ENCODE measurements around the gene VEGFC. TPM values are rescaled to one million over a fixed set of nuclear protein-coding genes. Genes with fewer than 3 reads are reported as not detected.
A peak's percentile ranks its signal among the peaks of the same experiment; 100 is the strongest.

Gene VEGFC, protein sequence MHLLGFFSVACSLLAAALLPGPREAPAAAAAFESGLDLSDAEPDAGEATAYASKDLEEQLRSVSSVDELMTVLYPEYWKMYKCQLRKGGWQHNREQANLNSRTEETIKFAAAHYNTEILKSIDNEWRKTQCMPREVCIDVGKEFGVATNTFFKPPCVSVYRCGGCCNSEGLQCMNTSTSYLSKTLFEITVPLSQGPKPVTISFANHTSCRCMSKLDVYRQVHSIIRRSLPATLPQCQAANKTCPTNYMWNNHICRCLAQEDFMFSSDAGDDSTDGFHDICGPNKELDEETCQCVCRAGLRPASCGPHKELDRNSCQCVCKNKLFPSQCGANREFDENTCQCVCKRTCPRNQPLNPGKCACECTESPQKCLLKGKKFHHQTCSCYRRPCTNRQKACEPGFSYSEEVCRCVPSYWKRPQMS
- total RNA-seq, result 10 to 100 TPM; 11.6 to 25.4 TPM
- long read RNA-seq, donor 1, partial matches to known transcripts, result 0 of 4 reads
- long read RNA-seq, donor 1, other reads (novel, unspliced or antisense), result 1 of 4 reads
- long read RNA-seq, donor 2, partial matches to known transcripts, result 5 of 8 reads
- long read RNA-seq, donor 2, other reads (novel, unspliced or antisense), result 2 of 8 reads

- intact Hi-C loops (cut with DNase I), result loop anchor here in 1 of 2 donors (10.0 kb wide), 1 partner anchor 252 kb away; no protein-coding TSS in a partner anchor
- DNase-seq (ENCODE audit: low spot score), result peak; percentile 79
These were observed at the start of gene VEGFC for GRCh38 chr4:176792326-176793059. VEGFC (minus strand) TSS chr4:176792922; CDS start chr4:176792311, 611 bp downstream.

- intact Hi-C loops (cut with DNase I), result no loop called here
- no peak for DNase-seq (ENCODE audit: low spot score)
These were observed 49.0 kb upstream of the VEGFC start for GRCh38 chr4:176841711-176842112.

DNA sequence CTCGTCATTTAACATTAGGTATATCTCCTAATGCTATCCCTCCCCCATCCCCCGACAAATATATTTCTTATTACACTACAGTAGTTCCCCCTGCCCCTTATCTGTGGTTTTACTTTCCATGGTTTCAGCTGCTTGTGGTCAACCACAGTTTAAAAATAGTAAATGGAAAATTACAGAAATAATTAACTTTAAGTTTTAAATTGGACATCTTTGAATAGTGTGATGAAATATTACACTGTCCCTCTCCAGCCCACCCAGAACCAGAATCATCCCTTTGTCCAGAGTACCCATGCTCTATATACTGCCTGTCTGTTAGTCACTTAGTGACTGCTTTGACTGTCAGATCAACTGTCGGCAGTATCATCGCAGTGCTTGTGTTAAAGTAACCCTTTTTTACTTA lies 47.4 kb upstream of the VEGFC start:
- no peak for DNase-seq (ENCODE audit: low spot score)
- intact Hi-C loops (cut with DNase I), result no loop called here

GRCh38 chr4:176839656-176840055 lies 46.9 kb upstream of the VEGFC start:
- intact Hi-C loops (cut with DNase I), result no loop called here
- DNase-seq (ENCODE audit: low spot score), result no peak

DNA sequence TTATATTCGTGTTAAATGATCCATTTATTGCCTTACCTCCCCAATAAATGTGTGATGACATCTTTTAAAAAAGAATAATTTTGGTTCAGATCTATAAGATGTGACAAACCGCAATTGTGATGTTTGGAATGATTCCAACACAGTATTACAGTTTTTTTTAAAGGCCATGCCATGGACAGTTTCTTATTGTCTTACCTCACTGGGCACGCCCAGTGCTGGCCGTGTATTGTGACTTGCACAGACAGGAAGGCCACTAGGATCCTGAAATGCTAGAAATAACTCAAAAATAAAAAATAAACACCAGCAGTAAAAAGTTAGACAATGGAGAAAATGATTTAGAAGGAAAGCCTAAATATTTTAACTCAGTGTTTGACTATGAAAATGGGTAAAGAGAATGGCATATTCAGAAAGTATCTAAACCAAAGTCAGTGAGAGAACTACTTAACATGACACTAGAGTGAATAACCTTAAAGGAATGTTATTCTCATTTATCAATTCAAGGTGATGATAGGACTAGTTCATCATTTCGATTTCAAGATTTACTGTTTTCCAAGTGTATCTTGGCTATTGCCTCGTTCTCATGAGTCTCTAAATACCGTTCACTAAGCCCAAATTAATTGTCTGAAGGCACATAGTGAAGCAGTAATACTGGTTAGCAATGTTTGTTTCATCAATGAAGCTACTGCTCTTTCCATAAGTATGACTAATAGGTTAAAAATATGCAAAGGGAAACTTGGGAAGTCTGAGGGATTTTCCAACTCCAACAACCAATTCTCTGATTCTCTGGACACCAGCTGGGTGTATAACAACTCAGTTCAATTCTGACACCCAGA lies 46.1 kb upstream of the VEGFC start:
- DNase-seq (ENCODE audit: low spot score), result no peak
- intact Hi-C loops (cut with DNase I), result no loop called here

DNA sequence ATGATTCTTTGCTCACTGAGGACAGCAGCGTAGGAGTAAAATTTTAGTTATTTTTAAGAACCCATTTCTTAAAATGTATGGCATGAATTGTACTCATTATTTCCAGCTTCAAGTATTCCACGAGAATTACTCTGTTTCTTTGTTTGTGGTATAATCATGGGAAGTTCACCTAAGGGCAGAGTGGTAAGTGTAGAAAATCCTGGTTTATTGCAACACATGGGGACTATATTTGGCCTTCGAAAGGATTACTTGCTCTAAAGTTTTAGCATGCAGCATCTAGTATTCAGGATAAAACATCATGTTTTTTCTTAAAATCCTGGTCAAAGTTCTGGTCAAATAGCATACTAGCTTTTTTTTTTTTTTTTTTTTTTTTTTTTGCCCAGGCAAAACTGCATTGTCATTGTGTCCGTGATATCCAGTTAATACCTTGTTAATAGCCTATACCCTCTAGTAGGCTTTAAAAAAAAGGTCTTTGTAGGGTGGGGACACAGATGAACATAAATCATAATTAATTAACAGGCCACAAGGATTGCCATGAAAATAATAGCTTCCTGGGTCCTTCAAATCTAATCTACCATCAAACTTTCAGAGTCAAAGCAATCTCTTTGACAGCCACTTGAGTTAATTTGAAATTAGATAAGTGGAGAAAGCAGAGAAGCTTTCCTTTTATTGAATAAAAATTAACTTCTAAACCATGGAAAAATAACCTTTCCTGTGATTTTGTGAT lies 44.6 kb upstream of the VEGFC start:
- intact Hi-C loops (cut with DNase I), result no loop called here
- no peak for DNase-seq (ENCODE audit: low spot score)

DNA sequence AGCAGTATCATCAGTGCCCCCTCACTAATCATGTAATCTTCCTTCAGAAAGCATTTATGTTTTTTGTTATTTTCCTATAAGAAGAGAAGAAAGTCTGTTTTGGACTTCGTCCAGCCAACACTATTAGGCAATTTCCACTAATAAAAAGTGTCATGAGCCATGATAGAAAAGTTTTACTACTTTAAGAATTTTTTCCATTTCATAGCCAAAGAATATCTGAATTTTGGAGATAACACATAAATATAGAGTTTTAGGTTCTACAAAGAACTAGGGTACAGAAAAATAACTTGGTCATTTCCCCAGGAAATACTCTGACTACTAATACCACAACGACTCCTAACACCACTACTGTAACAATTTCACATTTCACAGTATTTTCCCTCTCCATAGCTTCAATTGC lies 41.8 kb upstream of the VEGFC start:
- intact Hi-C loops (cut with DNase I), result no loop called here
- no peak for DNase-seq (ENCODE audit: low spot score)

DNA sequence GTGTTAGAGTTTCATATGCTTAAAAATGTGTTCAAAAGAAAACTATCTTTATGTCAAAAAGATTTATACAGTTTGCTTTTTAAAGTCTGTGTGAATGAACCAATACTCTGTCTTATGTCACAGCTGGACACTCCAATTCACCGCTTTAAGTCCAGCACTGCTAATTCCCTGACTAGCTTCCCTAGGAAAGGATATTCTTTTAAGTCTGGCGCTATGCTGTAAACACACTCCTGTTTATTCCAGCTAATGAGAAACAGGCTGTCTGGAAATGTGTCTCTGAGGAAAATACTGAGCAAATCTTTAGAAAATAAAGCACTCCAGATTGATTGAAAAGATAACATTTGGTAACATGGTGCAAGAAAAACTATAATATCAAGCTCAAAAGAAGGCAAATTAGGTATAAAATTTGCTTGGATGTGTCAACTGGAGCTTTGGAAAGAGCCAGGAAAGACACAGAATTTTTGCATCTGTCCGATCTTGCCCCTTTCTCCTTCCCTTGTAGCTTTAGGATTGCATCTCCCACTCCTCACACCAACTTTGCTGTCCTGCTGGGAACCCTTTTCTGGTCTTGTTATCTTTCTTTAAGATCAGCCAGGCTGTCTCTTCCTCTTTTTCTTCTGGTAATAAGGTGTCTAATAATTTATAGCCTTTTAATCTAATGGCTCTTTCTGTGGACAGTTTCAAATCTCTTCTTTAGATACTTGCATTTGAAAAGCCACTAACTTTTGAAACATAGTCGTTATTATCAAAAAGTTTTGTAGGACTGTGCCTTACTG lies 40.9 kb upstream of the VEGFC start:
- no peak for DNase-seq (ENCODE audit: low spot score)

DNA sequence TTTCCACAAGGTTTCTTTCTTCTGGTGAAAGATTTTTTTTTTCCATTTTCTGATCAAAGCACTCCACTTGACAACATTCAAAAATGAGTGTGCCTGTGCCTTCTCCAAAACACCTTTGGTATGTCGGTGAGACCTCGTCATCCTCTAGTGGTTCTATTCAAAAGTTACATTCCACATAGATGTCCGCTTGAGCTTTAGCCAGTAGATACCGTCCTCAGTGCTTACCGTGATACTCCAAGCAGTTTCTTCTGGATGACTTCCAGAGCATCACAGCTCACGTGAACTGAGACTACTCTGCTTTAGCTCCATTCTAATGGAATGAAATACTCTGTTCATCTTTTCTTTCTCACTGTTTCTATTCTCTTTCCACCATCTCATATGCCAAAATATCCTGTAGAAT lies 38.2 kb upstream of the VEGFC start:
- intact Hi-C loops (cut with DNase I), result no loop called here
- DNase-seq (ENCODE audit: low spot score), result no peak

More for the DNA sequence above, 40.9 kb upstream of the VEGFC start:
- intact Hi-C loops (cut with DNase I), result no loop called here

DNA sequence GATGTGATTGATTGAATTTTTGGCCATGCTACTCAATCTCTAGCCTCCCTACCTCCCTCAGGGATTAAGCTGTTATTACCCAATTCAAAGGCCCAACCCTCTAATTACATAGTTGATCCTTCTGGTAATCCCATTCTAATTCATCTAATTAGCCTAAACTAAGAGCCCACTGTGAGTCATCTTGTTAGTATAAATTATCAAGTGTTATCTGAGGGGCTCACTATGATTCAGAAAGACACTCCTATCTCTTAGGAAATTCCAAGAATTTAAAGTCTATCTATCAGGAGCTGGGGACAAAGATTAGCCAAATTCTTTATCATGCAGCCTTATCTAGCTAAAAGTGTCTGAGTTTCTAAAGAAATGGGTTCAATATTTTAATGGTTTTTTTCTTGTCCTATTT lies 32.9 kb upstream of the VEGFC start:
- no peak for DNase-seq (ENCODE audit: low spot score)
- intact Hi-C loops (cut with DNase I), result no loop called here

GRCh38 chr4:176824645-176825366 lies 32.1 kb upstream of the VEGFC start:
- no peak for DNase-seq (ENCODE audit: low spot score)
- intact Hi-C loops (cut with DNase I), result no loop called here

- no peak for DNase-seq (ENCODE audit: low spot score)
- intact Hi-C loops (cut with DNase I), result no loop called here
These were observed 25.8 kb upstream of the VEGFC start for GRCh38 chr4:176818531-176818930.

GRCh38 chr4:176817204-176817603 lies 24.5 kb upstream of the VEGFC start:
- intact Hi-C loops (cut with DNase I), result no loop called here

DNA sequence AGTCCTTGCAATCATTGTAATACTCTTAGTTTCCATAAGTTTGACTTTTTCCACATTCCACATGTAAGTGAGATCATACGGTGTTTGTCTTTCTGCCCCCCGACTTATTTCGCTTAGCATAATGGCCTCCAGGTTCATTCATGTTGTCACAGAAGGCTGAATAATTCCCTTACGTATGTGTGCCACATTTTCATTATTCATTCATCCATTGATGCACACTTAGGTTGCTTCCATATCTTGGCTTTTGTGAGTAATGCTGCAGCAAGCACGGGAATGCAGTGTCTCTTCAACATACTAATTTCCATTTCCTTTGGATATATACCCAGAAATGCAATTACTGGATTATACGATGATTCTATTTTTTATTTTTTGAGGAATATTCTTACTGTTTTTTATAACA lies 22.0 kb upstream of the VEGFC start:
- intact Hi-C loops (cut with DNase I), result no loop called here
- no peak for DNase-seq (ENCODE audit: low spot score)

More at GRCh38 chr4:176817204-176817603, 24.5 kb upstream of the VEGFC start:
- no peak for DNase-seq (ENCODE audit: low spot score)

- intact Hi-C loops (cut with DNase I), result no loop called here
- no peak for DNase-seq (ENCODE audit: low spot score)
These were observed 17.9 kb upstream of the VEGFC start for GRCh38 chr4:176810481-176811249.

DNA sequence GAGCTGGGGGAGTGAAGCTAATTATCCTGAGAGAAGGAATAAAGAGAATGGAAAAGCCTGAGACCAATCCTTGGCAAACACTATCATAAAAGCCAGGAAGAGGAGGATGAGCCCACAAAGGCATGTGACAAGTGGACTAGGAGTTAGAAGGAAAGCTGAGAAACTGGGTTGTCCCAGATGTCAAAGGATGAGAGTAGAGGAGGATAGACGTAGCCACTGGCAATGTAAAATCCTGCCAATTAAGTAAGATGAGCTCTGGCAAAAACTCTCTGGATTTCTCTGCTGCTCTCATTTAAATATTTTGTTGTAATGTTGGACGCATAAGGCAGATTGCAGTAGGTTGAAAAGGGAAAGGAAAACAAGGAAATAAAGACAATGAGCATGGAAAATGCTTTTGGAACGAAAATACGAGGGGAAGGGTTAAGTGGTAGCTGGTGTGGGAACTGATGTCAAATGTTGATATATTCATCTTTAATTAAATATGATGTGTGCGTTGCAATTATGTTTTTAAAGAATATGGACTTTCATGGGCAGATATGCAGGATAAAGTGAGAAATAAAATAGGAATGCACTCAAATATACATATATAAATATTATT lies 14.2 kb upstream of the VEGFC start:
- DNase-seq (ENCODE audit: low spot score), result no peak
- intact Hi-C loops (cut with DNase I), result no loop called here

Measured in posterior vena cava (tissue), 2 donors.